ENCODE measurements around the gene SCUBE1.

The SCUBE1 gene

DNA sequence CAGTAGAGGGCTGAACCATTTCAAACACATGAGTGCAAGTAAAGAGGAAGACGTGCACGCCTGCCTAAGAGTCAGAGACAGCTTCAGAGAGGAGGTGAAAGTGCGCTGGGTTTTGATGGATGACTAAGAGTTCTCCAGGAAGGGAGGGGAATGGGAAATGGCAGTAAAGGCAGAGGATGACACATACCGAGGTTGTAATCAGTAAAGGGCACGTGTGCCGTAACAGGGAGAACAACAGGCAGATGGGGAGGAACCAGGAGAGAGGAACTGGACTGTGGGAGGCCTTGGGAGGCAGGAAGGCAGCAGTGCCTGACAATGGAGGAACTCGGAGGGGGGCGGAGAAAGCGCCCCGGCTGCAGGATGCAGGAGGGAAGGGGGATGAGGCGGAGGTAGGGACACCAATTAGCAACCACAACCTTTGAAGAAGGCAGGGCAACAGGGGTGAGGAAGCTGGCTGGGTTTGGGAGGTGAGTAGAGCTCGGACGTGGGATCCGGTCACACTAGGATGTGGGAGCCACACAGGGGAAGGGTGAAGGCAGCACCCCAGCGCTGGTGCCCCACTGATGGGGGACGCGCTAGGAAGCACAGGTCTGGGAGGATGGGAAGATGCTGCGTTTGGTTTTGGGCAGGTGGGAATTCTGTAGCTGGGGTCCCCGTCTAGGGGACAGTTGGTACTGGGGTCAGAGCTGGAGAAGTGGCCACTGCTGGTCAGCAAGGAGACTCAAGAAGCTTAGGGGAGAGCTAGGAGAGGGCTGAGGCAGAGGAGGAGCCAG is 67.4 kb downstream of the SCUBE1 start:
- DNase-seq: no peak

- no peak for DNase-seq
Observed at GRCh38 chr22:43274595-43275240, 68.5 kb downstream of the SCUBE1 start.

- no peak for DNase-seq
Observed at GRCh38 chr22:43273902-43274484, 69.2 kb downstream of the SCUBE1 start.

DNA sequence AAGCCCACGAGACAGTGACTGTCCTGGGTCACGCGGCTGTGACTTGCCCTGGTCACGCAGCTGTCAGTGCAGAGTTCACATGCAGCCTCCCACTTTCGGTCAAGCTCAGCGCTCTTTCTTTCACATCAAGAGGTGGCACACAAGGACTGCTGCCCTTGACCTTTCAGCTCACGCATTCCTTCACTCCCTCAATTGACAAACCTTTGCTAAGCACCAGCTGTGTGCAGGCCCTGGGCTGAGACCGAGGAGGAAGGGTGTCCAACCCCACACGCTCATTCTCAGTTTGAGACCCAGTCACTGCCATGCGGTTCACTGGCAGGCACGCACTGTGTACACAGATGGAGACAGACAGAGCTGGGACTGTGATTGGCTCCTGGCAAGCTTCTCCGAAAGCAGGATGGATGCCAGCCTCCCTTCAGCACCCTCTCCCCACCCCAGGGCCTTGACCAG is 70.3 kb downstream of the SCUBE1 start:
- DNase-seq: no peak

DNA sequence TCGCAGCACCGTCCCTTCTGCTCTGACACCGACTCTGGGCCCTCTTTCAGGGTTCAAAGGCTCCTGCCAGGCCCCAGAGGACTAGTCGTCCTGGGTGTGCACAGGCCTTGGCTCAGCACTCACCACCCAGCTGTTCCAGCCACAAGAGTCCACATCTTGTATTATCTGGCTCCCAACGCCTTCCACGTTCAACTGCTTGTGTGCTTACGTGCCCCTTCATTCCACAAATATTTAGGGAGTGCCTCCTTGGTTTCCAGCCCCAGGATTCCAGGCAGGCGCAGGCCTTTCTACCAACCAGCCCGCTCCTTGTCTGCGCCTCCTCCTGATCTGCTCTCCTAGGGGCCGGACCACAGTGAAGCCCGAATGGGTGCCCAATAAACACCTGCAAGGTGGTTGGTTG is 70.9 kb downstream of the SCUBE1 start:
- DNase-seq: no peak

DNA sequence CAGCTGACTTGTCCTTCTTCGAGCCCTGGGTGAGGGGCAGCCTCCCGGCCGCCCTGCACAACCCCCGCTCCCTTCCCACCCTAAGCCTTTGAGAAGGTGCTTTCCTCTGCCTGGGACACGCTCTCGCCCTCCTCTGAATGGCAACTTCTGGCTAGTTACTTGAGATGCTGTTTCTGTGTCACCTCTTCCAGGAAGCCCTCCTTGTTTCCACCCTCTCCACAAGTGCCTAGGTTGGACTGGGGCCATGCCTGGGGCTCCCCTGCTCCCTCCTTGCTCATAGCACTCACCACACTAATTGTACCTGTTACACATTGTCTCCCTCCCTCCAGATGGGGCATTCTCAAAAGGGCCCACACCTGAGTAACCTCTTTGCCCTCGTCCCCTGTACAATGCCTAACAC is 72.2 kb downstream of the SCUBE1 start:
- no peak for DNase-seq

DNA sequence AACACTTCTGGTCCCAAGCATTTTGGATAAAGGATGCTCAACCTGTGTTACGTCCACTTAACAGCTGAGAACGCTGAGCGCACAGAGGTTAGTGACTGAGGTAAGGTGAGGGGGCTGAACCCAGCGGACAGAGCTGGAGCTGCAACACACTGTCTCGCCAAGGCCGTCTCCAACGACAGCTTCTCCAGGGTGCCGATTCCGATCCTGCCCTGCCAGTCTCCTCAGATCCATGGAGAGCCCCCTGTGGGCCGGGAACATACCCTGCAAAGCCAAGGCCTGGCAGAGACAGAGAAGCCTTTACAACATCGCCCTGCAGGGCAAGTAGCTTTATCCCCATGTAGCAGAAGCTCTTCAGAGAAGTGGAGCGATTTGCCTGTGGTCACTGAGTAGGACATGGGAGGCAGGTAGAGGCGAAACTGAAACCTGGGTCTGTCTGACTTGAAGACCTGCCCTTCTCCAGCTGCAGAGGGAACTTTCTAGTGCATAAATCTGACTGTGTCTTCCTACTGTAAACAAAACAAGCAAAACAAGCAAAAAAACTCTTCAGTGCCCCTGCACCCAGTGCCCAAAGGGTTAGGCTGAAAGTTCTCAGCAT is 72.8 kb downstream of the SCUBE1 start:
- no peak for DNase-seq

GRCh38 chr22:43269646-43270045 is 73.5 kb downstream of the SCUBE1 start:
- no peak for DNase-seq

GRCh38 chr22:43269246-43269645 is 73.9 kb downstream of the SCUBE1 start:
- no peak for DNase-seq

GRCh38 chr22:43267981-43268660 is 75.1 kb downstream of the SCUBE1 start:
- DNase-seq: no peak

GRCh38 chr22:43267332-43267980 is 75.7 kb downstream of the SCUBE1 start:
- no peak for DNase-seq

DNA sequence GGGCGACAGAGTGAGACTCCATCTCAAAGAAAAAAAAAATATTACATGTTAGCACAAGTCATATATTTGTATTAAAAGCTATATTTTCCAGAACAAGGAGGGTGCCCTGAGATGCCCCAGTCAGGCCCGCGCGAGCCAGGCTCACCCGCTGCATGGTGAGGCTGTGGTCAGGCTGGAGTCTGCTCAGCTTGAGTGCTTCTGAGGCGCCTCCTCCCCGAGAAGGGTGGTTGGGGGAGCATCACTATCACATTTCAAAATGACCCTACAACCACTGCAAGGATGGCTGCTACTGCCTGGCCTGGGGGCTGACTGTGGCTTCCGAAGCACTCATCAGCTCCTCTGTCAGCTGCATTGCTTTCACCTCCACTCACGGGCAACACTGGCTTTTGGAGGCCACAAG is 77.1 kb downstream of the SCUBE1 start:
- no peak for DNase-seq

GRCh38 chr22:43263645-43264514 is 79.3 kb downstream of the SCUBE1 start:
- no peak for DNase-seq

GRCh38 chr22:43262990-43263644 is 80.1 kb downstream of the SCUBE1 start:
- no peak for DNase-seq

DNA sequence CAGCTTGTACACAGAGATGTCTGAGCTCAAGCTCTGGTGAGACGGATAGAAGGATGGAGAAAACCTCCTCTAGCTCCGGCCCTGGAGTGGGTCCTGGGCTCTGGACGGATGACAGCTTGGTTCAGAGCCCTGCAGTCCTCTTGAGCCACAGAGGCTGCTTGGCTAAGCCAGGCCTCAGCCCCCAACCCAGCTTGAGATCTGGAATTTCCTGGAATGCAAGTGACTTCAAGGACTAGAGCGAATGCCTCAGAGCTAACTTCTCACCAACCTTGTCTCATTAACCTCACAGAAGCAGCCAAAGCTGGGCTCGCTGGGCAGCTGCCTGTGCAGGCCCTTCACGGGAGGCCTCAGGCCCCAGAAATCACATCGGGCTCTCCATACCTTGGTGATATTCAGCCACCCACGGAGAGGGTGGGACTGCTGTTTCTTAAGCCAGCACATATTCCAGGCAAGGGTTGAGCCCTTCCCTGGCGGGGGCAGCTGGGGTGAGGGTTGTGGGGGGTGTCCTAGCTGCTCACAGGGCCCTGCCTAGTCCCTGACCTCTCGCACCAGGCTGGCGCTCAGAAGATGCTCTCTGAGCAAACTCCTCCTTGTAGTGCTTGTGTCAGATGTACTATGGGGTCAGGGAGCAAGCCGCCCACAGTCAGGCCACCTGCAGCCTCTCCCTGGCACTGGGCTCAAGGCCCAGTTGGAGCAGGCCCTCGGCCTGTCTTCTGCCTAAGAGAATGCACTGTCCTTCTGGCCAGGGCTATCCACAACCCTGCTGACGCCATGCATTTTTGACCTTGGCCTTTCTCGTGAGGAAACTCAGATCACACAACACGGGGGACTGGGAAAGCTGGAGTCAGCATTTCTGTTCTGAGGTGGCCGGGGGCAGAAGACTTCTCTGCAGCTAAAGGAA is 82.6 kb downstream of the SCUBE1 start:
- DNase-seq: no peak

DNA sequence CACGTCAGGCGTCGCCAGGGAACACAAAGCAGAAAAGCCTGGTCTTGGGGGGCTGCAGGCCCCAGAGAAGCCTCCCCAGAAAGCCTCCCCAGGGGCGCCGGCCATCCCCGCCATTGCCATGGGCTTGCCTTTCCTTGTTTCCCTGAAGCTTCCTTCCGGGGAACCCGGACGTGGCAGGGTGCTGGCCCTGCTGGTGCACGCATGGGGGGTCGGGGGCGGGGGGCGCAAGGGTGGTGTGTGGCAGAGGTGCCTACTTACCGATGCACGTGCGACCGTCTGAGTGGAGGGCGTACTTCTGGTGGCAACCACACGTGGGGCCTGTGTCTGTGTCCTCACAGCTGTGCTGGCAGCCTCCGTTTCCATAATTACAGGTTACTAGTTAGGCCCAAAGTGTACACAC is 85.2 kb downstream of the SCUBE1 start:
- DNase-seq: no peak

- DNase-seq: no peak
Observed at GRCh38 chr22:43257549-43257948, 85.6 kb downstream of the SCUBE1 start.

DNA sequence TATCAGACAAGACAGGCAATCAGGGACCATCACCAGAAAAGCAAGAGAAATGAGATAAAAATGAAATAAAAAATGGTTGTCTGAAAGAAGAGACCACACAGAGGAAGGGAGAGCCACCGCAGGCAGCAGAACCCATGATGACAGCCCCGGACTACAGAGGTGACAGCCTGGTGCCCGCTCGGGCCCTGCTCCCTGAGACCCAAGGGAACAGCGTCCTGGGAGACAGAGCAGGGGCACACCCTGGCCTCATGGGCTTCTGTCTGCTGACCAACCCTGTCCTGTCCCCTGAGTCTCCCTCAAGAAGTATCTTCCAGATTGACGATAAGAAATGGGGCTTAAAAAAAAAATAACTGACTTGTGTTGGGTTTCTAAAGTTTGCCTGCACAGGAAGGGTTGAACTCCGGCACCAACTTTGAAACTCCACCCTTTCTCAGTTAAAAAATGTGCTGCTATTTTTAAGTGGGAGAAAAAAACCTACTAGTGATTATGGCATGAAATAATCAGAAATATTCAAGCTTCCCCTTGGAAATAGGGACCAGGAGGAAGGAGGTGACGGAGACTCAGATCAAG is 86.1 kb downstream of the SCUBE1 start:
- no peak for DNase-seq

GRCh38 chr22:43256569-43256968 is 86.6 kb downstream of the SCUBE1 start:
- DNase-seq: no peak

GRCh38 chr22:43255299-43255698 is 87.9 kb downstream of the SCUBE1 start:
- DNase-seq: no peak
